Activated CD4-positive, alpha-beta T cell treated with anti-CD3 and anti-CD28 coated beads, Interleukin-2, amount 10 ng/mL, durations not matched to agents 7 days and 5 days (primary cell): Measurements from ENCODE around the gene HNRNPA0. TPM values are rescaled to one million over a fixed set of nuclear protein-coding genes. Genes with fewer than 3 reads are reported as not detected.

Experiments
- CTCF ChIA-PET: fragments of 350-600 bp; sonication (Branson Sonifier 250); formaldehyde crosslinking; loops from one replicate; lab custom pipeline; 2021; ENCODE audit warnings: antibody characterized with exemption; lab: Charles Lee
- POLR2A ChIA-PET: fragments of 350-600 bp; sonication (Branson Sonifier 250); formaldehyde crosslinking; loops from one replicate; lab custom pipeline; 2021; ENCODE audit warnings: antibody characterized with exemption; lab: Charles Lee
- DNase-seq: peaks from one replicate; pipeline ENCODE4 v3.0.0-alpha.2; 2020
- H3K27ac Mint-ChIP-seq: one replicate; pipeline ENCODE4 v1.8.0; 2021; ENCODE audit warnings: mild to moderate bottlenecking, moderate library complexity, mixed read lengths
- H3K27me3 Mint-ChIP-seq: one replicate; pipeline ENCODE4 v1.8.0; 2021; ENCODE audit warnings: mixed read lengths
- H3K36me3 Mint-ChIP-seq: one replicate; pipeline ENCODE4 v1.8.0; 2021; ENCODE audit warnings: low read depth, mixed read lengths
- H3K4me1 Mint-ChIP-seq: one replicate; pipeline ENCODE4 v1.8.0; 2021; ENCODE audit warnings: mixed read lengths
- H3K4me3 Mint-ChIP-seq: one replicate; pipeline ENCODE4 v1.8.0; 2021; ENCODE audit warnings: mild to moderate bottlenecking, moderate library complexity, mixed read lengths
- H3K9me3 Mint-ChIP-seq: one replicate; pipeline ENCODE4 v1.8.0; 2021; ENCODE audit warnings: mixed read lengths
- total RNA-seq, 2 experiments: library from RNA; stranded (reverse); gene quantifications; one replicate each; pipeline ENCODE4 v1.2.3, GENCODE V29; 2021

HNRNPA0 gene
- total RNA-seq, 2 experiments from 2014 or later: 26.0 to 31.8 TPM

DNA sequence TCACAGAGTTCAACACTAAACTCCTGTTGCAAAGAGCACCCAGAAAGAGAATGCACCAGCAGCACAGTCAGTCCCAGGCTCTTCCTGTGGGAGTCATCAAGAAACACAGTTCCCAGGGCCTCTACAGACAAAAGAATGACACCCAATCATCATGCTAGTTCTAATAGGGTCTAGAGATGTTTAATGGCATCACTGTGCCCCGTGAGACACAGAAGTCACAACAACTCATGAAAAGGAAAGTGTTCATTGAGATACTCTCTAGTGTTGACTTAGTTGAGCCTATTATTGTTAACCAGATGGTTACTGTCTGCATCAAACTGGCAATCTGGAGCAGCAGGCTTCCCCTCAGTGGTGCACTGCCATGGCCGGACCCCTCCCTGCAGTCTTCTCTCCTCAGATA, 19.8 kb downstream of the HNRNPA0 start:
- POLR2A ChIA-PET: no interaction called here

DNA sequence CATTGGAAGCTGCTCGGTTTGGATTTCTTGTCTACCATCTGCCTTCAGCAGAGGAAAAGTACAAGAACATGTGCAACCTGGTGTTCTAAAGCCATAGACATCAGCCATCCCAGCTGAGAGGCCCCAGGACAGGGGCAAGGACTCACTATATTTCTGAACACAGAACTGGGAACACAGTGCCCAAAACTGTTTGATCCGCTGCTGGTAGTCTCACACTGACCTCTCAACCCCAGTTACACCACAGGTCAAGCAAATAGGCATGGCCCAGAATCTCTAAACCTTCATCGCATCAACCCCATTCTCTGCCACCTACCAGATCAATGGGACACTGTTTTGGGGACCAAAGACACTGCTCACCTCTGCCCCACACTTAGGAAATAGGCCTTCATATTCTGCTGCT, 20.2 kb downstream of the HNRNPA0 start:
- H3K4me1 Mint-ChIP-seq: peaks cover 30% of the 10 kb centered on the region
- CTCF ChIA-PET: interaction anchor here (0.8 to 1.2 kb wide), 4 partner anchors 12 to 86 kb away, joined by 3 to 5 read pairs (median 4); no protein-coding TSS in a partner anchor
- POLR2A ChIA-PET: no interaction called here
- no peaks in the 10 kb centered on the region for H3K27me3 Mint-ChIP-seq
- H3K4me3 Mint-ChIP-seq: no peak overlapping the region
- H3K27ac Mint-ChIP-seq: no peak overlapping the region
- peaks cover 29% of the 10 kb centered on the region for H3K36me3 Mint-ChIP-seq
- DNase-seq: no peak
- H3K9me3 Mint-ChIP-seq: peaks cover 4% of the 10 kb centered on the region

More for the DNA sequence above, 19.8 kb downstream of the HNRNPA0 start:
- Mint-ChIP-seq H3K27me3 (no peaks in the 10 kb centered on the region), H3K9me3 (peaks cover 5% of the 10 kb centered on the region), H3K27ac (no peak overlapping the region), H3K4me3 (no peak overlapping the region), H3K4me1 (peaks cover 33% of the 10 kb centered on the region), H3K36me3 (peaks cover 29% of the 10 kb centered on the region)
- CTCF ChIA-PET: interaction anchor here (1.6 kb wide), 1 partner anchor 41 kb away, joined by 4 read pairs; no protein-coding TSS in a partner anchor
- no peak for DNase-seq

DNA sequence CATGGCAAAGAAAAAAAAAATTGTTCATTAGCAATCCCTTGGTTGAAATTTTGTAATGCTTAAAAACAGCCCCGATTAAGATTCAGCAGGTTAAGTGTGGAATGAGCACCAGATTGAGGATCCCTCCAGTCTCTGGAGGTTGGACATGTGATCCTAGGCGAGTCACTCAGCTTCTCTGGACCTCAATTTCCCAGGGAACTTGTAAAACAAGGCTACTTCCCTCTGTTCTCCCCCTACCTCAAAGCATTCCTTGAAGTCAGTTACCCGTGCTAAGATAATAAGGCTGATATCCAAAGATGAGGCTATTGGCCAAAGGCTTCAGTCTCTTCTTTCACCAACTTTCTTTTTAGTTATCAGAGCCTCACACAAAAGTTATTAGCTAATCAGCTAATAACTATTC, 21.2 kb downstream of the HNRNPA0 start:
- H3K27me3 Mint-ChIP-seq: no peaks in the 10 kb centered on the region
- no peak overlapping the region for H3K4me3 Mint-ChIP-seq
- H3K9me3 Mint-ChIP-seq: peaks cover 2% of the 10 kb centered on the region
- ChIA-PET CTCF (interaction anchor here (0.9 to 1.2 kb wide), 4 partner anchors 11 to 21 kb away, joined by 3 to 5 read pairs (median 4); no protein-coding TSS in a partner anchor), POLR2A (no interaction called here)
- no peak overlapping the region for H3K27ac Mint-ChIP-seq
- no peak for DNase-seq
- peaks cover 27% of the 10 kb centered on the region for H3K36me3 Mint-ChIP-seq
- peaks cover 28% of the 10 kb centered on the region for H3K4me1 Mint-ChIP-seq

DNA sequence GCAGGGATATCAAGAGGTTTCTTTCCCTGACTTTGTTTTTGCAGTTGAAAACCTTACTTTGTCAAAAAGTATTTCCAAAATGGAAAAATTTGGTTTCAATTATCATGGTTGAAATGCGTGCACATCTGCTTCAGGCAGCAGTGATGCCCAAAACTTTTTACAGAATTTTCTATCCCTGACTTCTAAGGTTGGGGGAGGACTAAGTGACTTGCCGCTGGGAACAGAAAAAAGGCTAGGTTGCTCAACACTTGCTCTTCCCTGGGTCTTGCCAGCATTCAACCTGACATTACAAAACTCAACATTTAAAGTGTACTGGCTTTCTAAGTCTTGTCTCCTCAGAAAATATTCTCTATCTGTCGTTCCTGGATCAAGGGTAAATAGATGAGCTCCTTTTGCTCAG, 23.0 kb downstream of the HNRNPA0 start:
- DNase-seq: no peak
- no peak overlapping the region for H3K27ac Mint-ChIP-seq
- H3K36me3 Mint-ChIP-seq: peaks cover 25% of the 10 kb centered on the region
- no peaks in the 10 kb centered on the region for H3K27me3 Mint-ChIP-seq
- POLR2A ChIA-PET: no interaction called here
- H3K4me1 Mint-ChIP-seq: peaks cover 28% of the 10 kb centered on the region
- CTCF ChIA-PET: no interaction called here
- no peaks in the 10 kb centered on the region for H3K9me3 Mint-ChIP-seq
- H3K4me3 Mint-ChIP-seq: no peak overlapping the region

DNA sequence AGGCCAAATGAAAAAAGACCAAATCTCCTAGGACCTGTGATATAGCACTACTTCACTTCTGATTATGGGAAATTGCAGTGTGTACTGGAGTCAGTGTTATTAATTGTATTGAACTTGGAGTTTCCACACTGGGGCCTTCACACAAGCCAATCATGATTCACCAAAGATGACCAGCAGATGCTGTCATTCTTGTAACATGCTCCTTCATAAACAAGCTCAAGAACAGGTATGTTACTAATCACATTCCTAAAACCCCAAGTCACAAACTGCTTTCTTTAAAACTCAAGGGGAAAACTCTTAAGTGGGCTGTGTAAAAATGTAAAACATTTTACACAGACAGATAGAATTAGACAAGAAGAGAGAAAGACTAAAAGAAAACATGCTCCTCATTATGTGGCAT, 23.8 kb downstream of the HNRNPA0 start:
- CTCF ChIA-PET: interaction anchor here (0.6 to 1.0 kb wide), 2 partner anchors 12 to 391 kb away, joined by 4 read pairs; no protein-coding TSS in a partner anchor

DNA sequence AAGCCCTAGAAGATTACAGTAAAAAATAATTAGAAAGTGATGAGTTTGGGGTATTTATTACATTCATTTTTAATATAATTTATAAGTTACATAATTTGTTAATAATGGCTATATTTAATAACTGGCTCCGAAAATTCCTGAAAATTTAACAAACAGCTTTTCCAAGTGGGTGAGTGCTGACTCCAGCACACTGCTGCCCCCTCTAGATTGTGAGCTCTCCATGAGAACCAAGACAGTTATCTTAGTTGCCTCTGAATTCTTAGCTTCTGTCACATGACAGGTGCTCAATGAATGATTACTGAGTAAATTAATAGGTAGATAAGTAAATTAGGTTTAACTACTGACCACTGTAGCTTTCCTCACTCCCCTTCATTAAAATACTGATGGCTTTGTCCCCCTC, 26.1 kb downstream of the HNRNPA0 start:
- no peaks in the 10 kb centered on the region for H3K27me3 Mint-ChIP-seq
- H3K4me1 Mint-ChIP-seq: peaks cover 27% of the 10 kb centered on the region
- ChIA-PET CTCF (interaction anchor here (0.9 kb wide), 1 partner anchor 11 kb away, joined by 3 read pairs; no protein-coding TSS in a partner anchor), POLR2A (no interaction called here)
- no peaks in the 10 kb centered on the region for H3K9me3 Mint-ChIP-seq
- no peak overlapping the region for H3K4me3 Mint-ChIP-seq
- DNase-seq: no peak
- no peak overlapping the region for H3K27ac Mint-ChIP-seq
- H3K36me3 Mint-ChIP-seq: peaks cover 22% of the 10 kb centered on the region

More for the DNA sequence above, 23.8 kb downstream of the HNRNPA0 start:
- Mint-ChIP-seq H3K9me3 (no peaks in the 10 kb centered on the region), H3K27me3 (no peaks in the 10 kb centered on the region), H3K36me3 (peaks cover 25% of the 10 kb centered on the region), H3K4me3 (no peak overlapping the region), H3K4me1 (peaks cover 28% of the 10 kb centered on the region), H3K27ac (no peak overlapping the region)
- DNase-seq: no peak
- POLR2A ChIA-PET: no interaction called here

DNA sequence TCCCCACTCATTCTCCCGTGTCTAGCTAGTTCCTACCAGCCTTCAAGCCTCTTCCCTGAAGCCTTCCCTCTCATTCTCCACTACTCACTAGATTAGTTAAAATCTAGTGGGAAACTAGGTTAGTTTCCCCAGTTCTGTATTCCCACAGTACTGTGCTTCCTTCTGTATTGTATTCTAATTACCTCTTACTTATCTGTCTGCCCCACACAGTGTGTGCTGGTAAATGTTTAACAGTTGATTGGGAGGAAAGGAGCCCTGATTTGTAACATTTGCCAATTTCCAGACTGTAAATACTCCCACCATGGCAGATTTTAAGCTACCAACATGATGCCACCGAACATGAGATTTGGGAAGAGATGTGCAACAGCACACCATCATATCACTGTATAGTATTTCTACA, 26.5 kb downstream of the HNRNPA0 start:
- Mint-ChIP-seq H3K36me3 (peaks cover 19% of the 10 kb centered on the region), H3K9me3 (no peaks in the 10 kb centered on the region), H3K27ac (no peak overlapping the region), H3K27me3 (no peaks in the 10 kb centered on the region), H3K4me3 (no peak overlapping the region), H3K4me1 (peaks cover 22% of the 10 kb centered on the region)
- ChIA-PET CTCF (interaction anchor here (0.9 kb wide), 1 partner anchor 11 kb away, joined by 3 read pairs; no protein-coding TSS in a partner anchor), POLR2A (no interaction called here)
- DNase-seq: no peak

DNA sequence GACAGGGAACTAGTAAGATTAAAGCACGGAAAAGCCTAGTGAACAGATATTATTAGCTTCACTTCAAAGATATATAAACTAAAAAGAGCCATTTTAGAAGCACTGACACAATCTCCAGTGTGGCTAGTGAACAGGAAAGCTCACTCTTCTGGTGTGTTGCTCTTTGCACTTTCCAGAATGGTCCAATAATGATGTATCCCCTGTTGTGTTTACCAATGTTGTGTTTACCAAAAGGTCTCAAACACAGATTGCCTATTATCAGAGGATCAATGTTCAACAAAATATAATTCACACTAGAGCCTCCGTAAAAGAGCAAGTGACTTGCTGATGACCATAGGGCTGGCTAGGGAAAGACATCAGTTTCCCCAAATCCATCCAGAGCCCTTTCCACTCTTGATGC, 29.9 kb downstream of the HNRNPA0 start:
- DNase-seq: no peak
- H3K27me3 Mint-ChIP-seq: no peaks in the 10 kb centered on the region
- H3K9me3 Mint-ChIP-seq: peaks cover 4% of the 10 kb centered on the region
- no peak overlapping the region for H3K4me3 Mint-ChIP-seq
- peaks cover 10% of the 10 kb centered on the region for H3K4me1 Mint-ChIP-seq
- H3K36me3 Mint-ChIP-seq: peaks cover 18% of the 10 kb centered on the region
- no peak overlapping the region for H3K27ac Mint-ChIP-seq
- ChIA-PET CTCF (interaction anchor here (1.1 kb wide), 1 partner anchor 18 kb away, joined by 5 read pairs; no protein-coding TSS in a partner anchor), POLR2A (no interaction called here)

DNA sequence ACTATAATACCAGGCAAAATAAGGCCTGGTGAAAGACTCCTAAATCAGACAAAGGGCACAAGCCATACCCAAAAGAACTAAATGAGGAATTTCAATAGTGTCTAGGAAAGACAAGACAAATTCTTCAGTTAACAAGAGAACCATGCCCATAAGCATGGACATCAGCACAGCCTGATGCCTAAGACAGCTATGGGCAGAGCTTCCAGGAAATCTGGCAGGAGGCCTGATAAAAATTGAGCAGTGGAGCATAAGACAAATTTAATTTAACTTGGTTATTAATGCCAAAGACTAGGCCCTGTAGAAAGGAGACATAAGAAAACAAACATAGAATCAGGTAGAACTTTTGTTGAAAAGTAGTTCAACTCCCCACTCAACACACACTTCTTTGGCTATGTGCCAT, 35.6 kb downstream of the HNRNPA0 start:
- H3K4me3 Mint-ChIP-seq: no peak overlapping the region
- DNase-seq: no peak
- H3K4me1 Mint-ChIP-seq: peaks cover 10% of the 10 kb centered on the region
- H3K36me3 Mint-ChIP-seq: peaks cover 43% of the 10 kb centered on the region
- H3K27me3 Mint-ChIP-seq: no peaks in the 10 kb centered on the region
- POLR2A ChIA-PET: no interaction called here
- CTCF ChIA-PET: interaction anchor here (0.8 to 2.9 kb wide), 3 partner anchors 22 to 56 kb away, joined by 3 to 12 read pairs (median 3); no protein-coding TSS in a partner anchor
- peaks cover 7% of the 10 kb centered on the region for H3K9me3 Mint-ChIP-seq
- H3K27ac Mint-ChIP-seq: no peak overlapping the region

DNA sequence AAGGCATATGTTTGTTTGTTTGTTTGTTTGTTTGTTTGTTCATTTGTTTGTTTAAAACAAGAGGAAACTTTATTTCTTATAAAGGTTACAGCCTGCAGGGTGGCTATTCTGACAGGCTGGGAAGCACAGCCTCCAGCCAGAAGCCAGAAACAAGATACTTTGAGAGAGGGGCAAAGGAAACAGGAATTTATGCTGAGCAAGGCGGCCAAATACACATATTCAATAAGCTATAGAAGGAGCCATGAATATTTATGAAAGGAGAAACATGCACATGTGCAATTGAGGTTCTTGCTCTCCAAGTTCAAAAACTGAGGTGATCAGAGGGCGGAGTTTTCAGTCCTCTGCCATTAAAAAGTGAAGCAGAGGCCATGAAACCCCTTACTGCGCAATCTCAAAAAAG, 37.8 kb downstream of the HNRNPA0 start:
- ChIA-PET POLR2A (no interaction called here), CTCF (interaction anchor here (0.8 to 1.5 kb wide), 3 partner anchors 10 to 87 kb away, joined by 3 read pairs; no protein-coding TSS in a partner anchor)
- no peak overlapping the region for H3K27ac Mint-ChIP-seq
- no peak for DNase-seq
- no peaks in the 10 kb centered on the region for H3K27me3 Mint-ChIP-seq
- peaks cover 12% of the 10 kb centered on the region for H3K9me3 Mint-ChIP-seq
- H3K4me1 Mint-ChIP-seq: peaks cover 6% of the 10 kb centered on the region
- no peak overlapping the region for H3K4me3 Mint-ChIP-seq
- H3K36me3 Mint-ChIP-seq: peaks cover 50% of the 10 kb centered on the region

DNA sequence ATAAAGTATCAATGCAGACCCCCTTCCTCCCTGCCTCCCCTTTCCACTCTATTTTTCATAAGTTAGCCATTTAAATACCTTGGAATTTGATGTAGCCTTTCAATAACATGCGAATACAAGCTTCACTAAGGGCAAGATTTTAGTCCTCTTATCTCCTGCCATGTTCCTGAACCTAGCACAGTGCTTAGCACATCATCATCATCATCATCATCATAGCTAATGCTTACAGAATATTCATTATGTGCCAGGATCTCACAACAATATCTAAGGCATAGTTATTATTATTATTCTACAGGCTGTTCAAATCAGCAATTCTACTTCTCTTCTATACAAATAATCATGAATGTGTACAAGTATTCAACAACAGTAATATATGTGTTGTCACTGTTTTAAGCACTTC, 38.7 kb downstream of the HNRNPA0 start:
- no peaks in the 10 kb centered on the region for H3K4me1 Mint-ChIP-seq
- H3K27ac Mint-ChIP-seq: no peak overlapping the region
- H3K4me3 Mint-ChIP-seq: no peak overlapping the region
- peaks cover 12% of the 10 kb centered on the region for H3K9me3 Mint-ChIP-seq
- POLR2A ChIA-PET: no interaction called here
- no peak for DNase-seq
- no peaks in the 10 kb centered on the region for H3K27me3 Mint-ChIP-seq
- CTCF ChIA-PET: interaction anchor here (0.6 to 1.2 kb wide), 3 partner anchors 18 to 203 kb away, joined by 3 to 5 read pairs (median 3); no protein-coding TSS in a partner anchor
- H3K36me3 Mint-ChIP-seq: peaks cover 55% of the 10 kb centered on the region

DNA sequence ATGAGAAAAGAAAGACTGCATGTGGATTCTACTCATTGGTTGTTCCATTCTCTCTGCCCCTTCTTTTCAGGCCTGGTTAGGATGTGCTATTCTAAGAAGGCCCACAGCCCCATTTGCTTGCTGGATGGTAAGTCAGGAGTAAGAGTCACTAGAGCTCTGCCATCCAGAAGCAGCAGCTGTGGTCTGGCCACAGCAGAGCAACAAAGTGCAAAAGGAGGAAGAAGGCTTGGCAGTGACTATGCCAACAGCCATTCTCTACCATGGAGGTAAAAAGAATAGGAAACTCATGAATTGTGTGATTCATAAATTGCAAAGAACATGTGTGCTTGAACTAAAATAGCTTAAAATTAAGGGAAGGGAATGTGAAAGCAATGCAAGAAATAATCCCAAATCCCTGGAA, 39.2 kb downstream of the HNRNPA0 start:
- no peak for DNase-seq
- no peaks in the 10 kb centered on the region for H3K27me3 Mint-ChIP-seq
- H3K4me3 Mint-ChIP-seq: no peak overlapping the region
- H3K4me1 Mint-ChIP-seq: no peaks in the 10 kb centered on the region
- POLR2A ChIA-PET: no interaction called here
- H3K36me3 Mint-ChIP-seq: peaks cover 51% of the 10 kb centered on the region
- peaks cover 12% of the 10 kb centered on the region for H3K9me3 Mint-ChIP-seq
- H3K27ac Mint-ChIP-seq: no peak overlapping the region
- CTCF ChIA-PET: interaction anchor here (0.6 to 1.2 kb wide), 2 partner anchors 18 to 203 kb away, joined by 3 to 5 read pairs; no protein-coding TSS in a partner anchor

DNA sequence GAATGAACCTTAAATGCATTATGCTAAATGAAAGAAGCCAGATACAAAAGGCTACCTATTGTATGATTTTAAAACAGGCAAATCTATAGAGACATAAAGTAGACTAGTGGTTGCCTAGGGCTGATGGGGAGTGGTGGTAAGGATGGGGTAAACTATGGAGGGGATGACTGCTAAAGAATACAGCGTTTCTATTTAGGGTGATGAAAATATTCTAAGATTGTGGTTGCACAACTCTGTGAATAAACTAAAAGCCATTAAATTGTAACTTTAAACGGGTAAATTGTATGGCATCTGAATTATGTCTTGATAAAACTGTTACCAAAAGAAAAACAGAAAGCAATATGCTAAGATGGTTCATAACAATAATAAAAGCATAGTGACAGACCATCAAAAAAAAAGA, 39.7 kb downstream of the HNRNPA0 start:
- ChIA-PET CTCF (interaction anchor here (0.9 to 2.2 kb wide), 3 partner anchors 19 to 54 kb away, joined by 4 to 6 read pairs (median 5); no protein-coding TSS in a partner anchor), POLR2A (no interaction called here)
- H3K4me3 Mint-ChIP-seq: no peak overlapping the region
- DNase-seq: no peak
- H3K27me3 Mint-ChIP-seq: no peaks in the 10 kb centered on the region
- no peaks in the 10 kb centered on the region for H3K4me1 Mint-ChIP-seq
- peaks cover 49% of the 10 kb centered on the region for H3K36me3 Mint-ChIP-seq
- peaks cover 12% of the 10 kb centered on the region for H3K9me3 Mint-ChIP-seq
- H3K27ac Mint-ChIP-seq: no peak overlapping the region
